Activated CD4-positive, CD25-positive, alpha-beta regulatory T cell treated with anti-CD3 and anti-CD28 coated beads, Interleukin-2, amount 50 U/mL, for 16 hours (primary cell): ENCODE results near the gene ADIPOQ.
"Not testable (repeated sequence)": the region's sequence is repeated elsewhere in the genome, so short reads cannot be mapped to it uniquely, and the experiment has no call there.

Experiments
- DNase-seq: peaks from one replicate; pipeline ENCODE4 v3.0.0-alpha.2; 2020; ENCODE audit warnings: low read depth, low spot score

ADIPOQ gene

GRCh38 chr3:186901135-186901734 is 58.7 kb downstream of the ADIPOQ start:
- no peak for DNase-seq

DNA sequence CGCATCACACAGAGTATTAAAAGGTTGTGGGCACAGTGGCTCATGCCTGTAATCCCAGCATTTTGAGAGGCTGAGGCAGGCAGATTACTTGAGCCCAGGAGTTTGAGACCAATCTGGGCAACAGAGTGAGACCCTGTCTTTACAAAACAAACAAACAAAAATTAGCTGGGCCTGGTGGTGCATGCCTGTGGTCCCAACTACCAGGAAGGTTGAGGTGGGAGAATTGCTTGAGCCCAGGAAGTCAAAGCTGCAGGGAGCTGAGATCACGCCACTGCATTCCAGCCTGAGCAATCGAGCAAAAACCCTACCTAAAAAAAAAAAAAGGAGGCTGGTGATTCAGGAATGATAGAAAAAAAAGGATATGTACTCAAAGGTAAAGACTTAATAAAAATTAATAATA is 59.6 kb downstream of the ADIPOQ start:
- DNase-seq, result no peak

- no peak for DNase-seq
Observed at GRCh38 chr3:186902713-186903112, 60.2 kb downstream of the ADIPOQ start.

DNA sequence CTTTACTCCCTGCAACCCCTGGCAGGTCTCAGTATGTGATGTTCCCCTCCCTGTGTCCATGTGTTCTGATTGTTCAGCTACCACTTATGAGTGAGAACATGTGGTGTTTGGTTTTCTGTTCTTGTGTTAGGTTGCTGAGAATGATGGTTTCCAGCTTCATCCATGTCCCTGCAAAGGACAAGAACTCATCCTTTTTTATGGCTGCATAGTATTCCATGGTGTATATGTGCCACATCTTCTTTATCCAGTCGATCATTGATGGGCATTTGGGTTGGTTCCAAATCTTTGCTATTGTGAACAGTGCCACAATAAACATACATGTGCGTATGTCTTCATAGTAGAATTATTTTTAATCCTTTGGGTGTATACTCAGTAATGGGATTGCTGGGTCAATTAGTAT is 61.2 kb downstream of the ADIPOQ start:
- DNase-seq, result not testable (repeated sequence)

DNA sequence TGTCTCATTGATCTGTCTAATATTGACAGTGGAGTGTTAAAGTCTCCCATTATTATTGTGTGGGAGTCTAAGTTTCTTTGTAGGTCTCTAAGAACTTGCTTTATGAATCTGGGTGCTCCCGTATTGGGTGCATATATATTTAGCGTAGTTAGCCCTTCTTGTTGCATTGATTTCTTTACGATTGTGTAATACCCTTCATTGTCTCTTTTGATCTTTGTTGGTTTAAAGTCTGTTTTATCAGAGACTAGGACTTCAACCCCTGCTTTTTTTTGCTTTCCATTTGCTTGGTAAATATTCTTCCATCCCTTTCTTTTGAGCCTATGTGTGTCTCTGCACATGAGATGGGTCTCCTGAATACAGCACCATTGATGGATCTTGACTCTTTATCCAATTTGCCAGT is 64.6 kb downstream of the ADIPOQ start:
- DNase-seq, result not testable (repeated sequence)
